HG03045 (cell line): Measurements from ENCODE around the gene ABCB1.
A peak's percentile ranks its signal among the peaks of the same experiment; 100 is the strongest.

ENCODE experiments used
- ATAC-seq: cut with Tn5 transposase; IDR thresholded peaks from one replicate; pipeline ENCODE4 v1.9.1; 2021; ENCODE audit warnings: mild to moderate bottlenecking, moderate library complexity; ENCODE audit not compliant: unreplicated experiment

The ABCB1 gene

GRCh38 chr7:87600130-87601124, at the start of gene ABCB1:
ABCB1 (minus strand) TSS chr7:87600884; CDS start chr7:87600184, 700 bp downstream.
- peak; percentile 76 for ATAC-seq

- ATAC-seq: no peak
Observed at GRCh38 chr7:87648316-87648715, 47.6 kb upstream of the ABCB1 start.

- ATAC-seq: no peak
Observed at GRCh38 chr7:87645446-87645845, 44.8 kb upstream of the ABCB1 start.

GRCh38 chr7:87635921-87636320, 35.2 kb upstream of the ABCB1 start:
- ATAC-seq: no peak

GRCh38 chr7:87628780-87629569, 28.3 kb upstream of the ABCB1 start:
- no peak for ATAC-seq

- peak; percentile 25 for ATAC-seq
Observed at GRCh38 chr7:87627634-87627994, 26.9 kb upstream of the ABCB1 start.

- ATAC-seq: no peak
Observed at GRCh38 chr7:87625101-87625500, 24.4 kb upstream of the ABCB1 start.

- no peak for ATAC-seq
Observed at GRCh38 chr7:87624628-87625027, 23.9 kb upstream of the ABCB1 start.

- ATAC-seq: no peak
Observed at GRCh38 chr7:87615197-87615596, 14.5 kb upstream of the ABCB1 start.

- ATAC-seq: no peak
Observed at GRCh38 chr7:87609916-87610315, 9.2 kb upstream of the ABCB1 start.

- ATAC-seq: no peak
Observed at GRCh38 chr7:87608431-87608830, 7.7 kb upstream of the ABCB1 start.

GRCh38 chr7:87604264-87604663, 3.6 kb upstream of the ABCB1 start:
- ATAC-seq: no peak

GRCh38 chr7:87599336-87599735, 1.3 kb downstream of the ABCB1 start:
- peak; percentile 88 for ATAC-seq

- ATAC-seq: no peak
Observed at GRCh38 chr7:87598234-87599009, 2.3 kb downstream of the ABCB1 start.

- ATAC-seq: no peak
Observed at GRCh38 chr7:87596696-87597095, 4.0 kb downstream of the ABCB1 start.

- ATAC-seq: no peak
Observed at GRCh38 chr7:87596136-87596535, 4.5 kb downstream of the ABCB1 start.

GRCh38 chr7:87592300-87592699, 8.4 kb downstream of the ABCB1 start:
- ATAC-seq: no peak

- no peak for ATAC-seq
Observed at GRCh38 chr7:87591211-87591610, 9.5 kb downstream of the ABCB1 start.

- no peak for ATAC-seq
Observed at GRCh38 chr7:87590578-87590977, 10.1 kb downstream of the ABCB1 start.

- no peak for ATAC-seq
Observed at GRCh38 chr7:87589631-87590030, 11.1 kb downstream of the ABCB1 start.

- ATAC-seq: no peak
Observed at GRCh38 chr7:87581723-87582122, 19.0 kb downstream of the ABCB1 start.
